LHCN-M2 (cell line): ENCODE measurements around the gene DDX3X. TPM values are rescaled to one million over a fixed set of nuclear protein-coding genes. Genes with fewer than 3 reads are reported as not detected.
A peak's percentile ranks its signal among the peaks of the same experiment; 100 is the strongest.

Experiments
- DNase-seq: peaks from one replicate; pipeline ENCODE4 v3.0.0-alpha.2; 2012; ENCODE audit warnings: low read depth
- total RNA-seq: library from RNA; depleted of rRNA; stranded (reverse); fragments of >200 nt; gene quantifications from 2 replicates; pipeline ENCODE4 v1.2.3, GENCODE V29; 2014

The DDX3X gene
- total RNA-seq, 1 experiment from 2014 or later: 190 TPM

DNA sequence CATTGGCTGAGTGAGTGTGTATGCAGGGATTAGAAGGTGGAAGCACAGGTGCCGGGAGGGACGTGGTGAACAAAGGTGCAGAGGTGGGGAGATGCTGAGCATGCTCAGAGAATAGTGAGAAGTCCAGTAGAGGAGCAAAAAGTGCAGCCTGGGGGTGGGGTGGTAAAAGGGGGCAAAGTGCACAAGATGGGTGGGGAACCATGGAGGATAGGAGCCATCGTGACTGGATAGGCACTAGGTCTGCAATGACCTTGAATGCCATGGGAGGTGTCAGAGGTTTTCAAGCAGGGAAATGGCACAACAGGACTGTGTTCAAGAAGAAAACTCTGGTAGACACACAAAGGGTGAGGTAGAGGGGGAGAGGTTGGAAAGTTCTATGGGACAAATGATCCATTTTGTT is 6.6 kb upstream of the DDX3X start:
- DNase-seq: no peak

DNA sequence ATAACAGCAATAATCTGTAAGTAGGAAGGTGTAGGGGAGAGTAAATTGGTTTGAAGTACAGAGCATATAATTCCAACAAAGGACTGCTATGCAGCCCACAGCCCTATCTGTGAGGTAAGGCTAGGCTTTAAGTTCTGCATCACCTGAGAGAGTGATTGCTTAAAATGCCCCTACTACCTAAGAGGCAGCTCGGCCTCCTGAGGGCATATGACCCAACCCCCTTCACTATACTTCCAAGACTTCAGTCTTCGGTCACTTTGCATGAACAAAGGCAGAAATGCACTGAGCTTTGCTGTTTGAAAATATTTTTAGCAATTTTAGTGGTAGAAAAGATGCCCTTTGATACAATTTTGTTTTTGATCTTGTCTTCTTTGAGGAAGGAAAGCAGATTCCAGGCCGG is 4.9 kb upstream of the DDX3X start:
- DNase-seq: no peak

DNA sequence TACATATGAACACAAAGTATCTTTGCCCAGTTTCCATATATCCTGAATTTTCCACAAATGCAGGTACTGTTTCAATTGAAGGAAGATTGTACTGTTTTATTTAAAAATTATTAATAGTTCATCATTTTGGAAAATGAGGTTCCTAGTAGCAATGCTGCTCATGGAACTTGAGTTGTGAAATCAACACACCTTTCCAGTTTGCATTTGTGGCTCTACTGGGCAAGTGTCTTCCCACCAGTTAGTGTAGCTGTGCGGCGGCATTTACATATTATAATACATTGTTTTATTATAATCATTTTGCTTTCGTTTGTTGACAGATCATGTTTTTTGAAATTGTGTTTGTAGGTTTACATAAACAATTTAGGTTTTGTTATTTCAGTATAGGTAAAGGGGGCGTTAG is 2.0 kb upstream of the DDX3X start:
- DNase-seq: no peak

DNA sequence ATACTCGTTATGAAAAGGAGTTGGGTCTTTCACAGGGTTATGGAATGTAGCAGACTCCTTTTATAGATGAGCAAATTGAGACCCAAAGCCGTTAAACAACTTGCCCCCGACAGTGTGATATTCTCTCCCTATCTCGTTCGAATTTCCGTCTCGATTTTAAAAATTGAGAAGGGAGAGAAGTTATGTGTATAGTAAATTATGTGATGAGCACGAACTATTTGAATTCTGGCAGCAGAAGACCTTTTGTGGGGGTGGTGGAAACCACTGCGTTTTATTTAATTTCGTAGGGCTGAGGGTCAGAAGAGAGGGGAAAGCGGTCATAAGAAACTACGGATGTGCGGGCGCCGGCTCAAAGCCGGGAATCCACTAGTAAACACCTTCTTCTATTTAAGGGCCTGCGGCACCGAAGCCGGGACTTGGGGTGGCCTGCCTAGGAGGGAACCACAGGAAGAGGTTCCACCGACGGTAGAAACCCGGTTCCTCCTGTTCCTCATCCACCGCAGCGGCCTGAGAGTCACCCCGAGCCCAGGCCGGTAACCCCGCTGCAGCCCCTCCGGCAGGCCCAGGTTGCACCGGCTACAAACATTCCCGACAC is 1.5 kb upstream of the DDX3X start:
- DNase-seq: no peak

DNA sequence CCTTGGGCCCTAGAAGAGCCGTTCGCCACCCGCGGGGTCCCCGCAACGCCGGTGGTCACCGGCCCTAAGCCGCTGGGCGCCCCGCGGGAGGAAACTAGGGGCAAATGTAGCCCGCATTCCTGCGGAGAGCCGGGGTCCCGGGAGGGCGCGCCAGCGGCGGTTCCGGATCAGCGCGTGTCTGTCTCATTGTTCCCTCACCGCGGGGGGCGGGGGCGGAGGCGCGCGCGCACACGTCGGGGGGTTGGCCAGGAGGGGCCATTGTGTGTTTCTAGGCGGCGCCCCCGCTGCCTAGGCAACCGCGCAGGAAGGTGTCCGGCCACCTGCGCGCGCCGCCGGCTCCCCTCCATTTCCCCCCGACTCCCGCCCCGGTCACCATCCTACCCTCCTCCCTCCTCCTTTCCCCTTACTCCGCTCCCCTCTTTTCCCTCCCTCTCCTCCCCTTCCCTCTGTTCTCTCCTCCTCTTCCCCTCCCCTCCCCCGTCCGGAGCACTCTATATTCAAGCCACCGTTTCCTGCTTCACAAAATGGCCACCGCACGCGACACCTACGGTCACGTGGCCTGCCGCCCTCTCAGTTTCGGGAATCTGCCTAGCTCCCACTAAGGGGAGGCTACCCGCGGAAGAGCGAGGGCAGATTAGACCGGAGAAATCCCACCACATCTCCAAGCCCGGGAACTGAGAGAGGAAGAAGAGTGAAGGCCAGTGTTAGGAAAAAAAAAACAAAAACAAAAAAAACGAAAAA is 789 bp upstream of the DDX3X start:
- peak; percentile 86 for DNase-seq

DNA sequence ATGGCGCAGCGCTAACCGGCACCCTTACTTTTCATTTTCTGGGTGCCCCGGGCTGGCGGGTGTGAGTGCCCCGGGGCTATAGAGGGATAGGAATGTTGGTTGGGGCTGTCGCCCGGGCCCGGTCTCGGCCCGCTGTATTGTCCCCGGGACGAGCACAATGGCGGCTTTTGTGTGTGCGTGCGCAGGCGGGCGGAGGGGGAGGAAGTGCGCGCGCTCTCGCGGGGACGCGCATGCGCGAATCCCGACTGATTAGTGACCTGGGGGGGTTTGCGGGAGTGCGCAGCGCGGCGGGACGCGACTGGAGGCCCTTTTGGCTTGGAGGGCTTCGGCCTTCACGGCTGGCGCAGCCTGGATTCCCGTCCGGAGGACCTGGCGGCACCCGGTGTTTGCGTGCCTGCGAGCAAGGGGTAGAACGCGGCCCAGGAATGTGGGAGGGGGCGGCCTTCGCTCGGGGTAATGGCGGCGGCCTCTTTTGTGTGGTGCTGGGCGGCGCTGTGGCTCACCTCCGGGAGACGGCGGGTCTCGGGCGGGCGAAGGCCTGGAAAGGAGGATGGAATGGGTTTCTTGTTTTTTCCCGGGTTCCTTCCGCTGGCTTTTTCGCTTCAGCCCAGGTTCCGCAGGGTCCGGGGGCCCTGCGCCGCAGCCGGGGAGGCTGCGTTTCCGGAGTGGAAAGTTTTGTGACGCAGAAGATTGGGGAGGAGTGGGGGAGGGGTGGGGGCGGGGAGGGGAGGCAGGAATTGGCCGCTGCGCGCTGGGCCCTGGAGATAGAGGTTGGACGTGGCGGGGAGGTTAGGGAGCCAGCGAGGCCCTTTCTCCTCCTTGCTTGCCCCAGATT is 618 bp downstream of the DDX3X start:
- DNase-seq: peak; percentile 58

DNA sequence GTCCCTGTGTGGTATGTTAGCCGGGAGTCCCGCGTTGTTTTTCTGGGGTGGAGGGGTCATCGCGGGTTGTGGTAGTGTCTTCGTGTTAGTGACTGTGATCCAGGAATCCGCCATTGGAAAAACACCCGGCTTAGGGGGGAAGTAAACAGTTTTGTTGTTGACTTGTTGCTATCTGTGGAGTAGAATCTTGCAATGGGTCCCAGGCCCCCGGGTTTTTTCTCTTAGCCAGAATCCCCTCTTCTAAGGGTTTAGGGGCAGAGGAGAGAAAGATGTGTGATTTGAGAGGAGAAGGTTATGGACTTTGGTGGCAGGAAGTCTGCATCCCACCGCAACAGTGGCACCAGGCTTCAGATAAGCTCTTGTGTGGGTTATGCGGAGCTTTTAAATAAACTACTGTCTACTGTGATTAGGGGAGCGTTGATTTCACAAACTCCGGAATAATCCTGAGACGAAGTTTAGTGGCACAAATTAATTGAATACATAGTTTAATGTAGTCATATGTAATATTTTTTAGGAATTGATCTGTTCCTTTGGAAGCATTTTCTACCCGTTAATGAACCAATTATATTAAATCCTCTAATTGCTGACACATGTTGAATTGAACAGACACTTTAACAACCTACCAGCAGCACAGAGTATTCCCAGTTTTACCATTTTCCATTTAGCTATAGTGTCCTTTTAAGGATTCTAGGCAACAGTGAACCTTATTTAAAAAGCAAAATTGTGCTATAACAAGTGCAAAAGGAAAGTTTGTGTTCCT is 1.4 kb downstream of the DDX3X start:
- DNase-seq: no peak

DNA sequence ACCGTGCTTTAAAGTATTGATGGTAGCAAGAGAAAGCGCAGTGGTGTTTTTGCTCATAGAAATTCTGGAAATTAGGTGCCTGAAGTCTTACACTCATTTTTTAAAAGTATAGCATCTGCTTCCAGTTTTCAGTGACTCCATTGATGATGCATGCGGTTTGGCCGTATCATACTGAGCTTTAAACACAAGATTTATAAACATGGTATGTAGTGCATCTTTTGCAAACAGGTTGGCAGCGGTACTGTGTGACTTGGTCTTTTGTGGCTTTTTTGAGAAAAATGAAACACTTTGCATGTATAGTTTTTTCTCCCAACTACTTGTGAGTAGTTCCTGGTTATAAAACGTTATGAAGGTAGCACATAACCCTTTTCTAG is 2.0 kb downstream of the DDX3X start:
- peak; percentile 40 for DNase-seq

DNA sequence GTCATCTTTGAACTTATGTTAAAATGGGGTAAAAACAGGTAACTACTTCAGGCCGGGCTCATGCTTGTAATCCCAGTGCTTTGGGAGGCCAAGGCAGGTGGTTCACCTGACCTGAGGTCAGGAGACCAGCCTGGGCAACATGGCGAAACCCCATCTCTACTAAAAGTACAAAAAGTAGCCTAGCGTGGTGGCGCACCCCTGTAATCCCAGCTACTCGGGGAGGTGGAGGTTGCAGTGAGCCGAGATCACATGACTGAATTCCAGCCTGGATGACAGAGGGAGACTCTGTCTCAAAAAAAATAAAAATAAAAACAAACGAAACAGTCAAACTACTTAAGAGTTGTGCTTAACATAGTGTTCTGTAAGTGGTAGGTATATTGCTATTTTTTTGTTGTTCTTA is 2.5 kb downstream of the DDX3X start:
- DNase-seq: no peak

DNA sequence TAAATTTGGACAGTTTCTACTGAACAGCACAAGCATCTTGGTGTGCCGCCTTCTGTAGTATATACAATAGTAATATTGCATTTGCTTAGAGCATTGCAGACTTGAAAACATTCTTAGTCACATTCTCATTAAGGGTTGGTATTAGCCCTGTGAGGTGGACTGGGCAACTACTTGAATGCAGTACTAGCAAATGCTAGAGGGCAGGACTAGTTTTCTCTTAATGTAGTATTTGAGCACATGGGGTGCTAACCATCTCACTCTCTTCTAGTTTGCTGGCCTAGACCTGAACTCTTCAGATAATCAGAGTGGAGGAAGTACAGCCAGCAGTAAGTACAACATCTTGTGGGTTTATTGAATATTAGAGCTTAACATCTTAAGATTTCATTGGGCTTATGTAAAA is 3.2 kb downstream of the DDX3X start:
- DNase-seq: no peak

DNA sequence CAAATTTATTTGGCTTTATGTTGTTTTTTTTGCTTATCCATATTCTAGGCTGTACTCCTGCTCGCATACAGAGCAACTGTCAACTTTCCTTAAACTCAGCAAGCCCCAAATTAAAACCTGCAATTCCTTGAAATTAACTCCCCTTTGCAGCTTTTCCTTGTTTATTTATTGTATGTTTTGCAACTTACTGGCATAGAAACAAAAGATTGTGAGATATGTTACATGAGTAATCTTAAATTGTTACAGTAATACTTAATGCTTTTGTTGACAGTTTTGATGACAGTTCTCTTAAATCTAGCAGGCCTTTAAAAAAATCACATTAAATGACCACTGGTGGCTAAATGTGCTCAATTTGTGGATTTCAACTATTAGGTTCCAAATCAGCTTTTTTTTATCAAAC is 4.5 kb downstream of the DDX3X start:
- no peak for DNase-seq

DNA sequence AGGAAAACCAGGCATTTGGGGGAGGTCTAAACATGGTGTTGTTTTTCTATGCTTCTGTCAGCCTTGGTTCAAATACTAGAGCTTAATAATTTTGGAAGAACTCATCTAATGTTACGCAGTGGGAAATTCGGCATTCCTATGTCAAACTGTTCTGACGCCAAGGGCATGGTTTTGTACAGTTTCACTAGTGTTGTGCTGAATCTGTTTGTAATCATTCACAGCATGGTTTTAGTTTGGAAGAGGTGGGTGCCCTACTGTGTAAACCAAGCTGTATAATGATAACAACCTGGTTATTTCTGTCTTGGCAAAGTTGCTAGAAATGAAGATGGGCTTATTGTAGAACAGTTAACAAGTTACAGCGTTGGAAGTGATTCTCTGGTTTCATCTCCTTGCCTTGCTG is 5.2 kb downstream of the DDX3X start:
- DNase-seq: no peak

DNA sequence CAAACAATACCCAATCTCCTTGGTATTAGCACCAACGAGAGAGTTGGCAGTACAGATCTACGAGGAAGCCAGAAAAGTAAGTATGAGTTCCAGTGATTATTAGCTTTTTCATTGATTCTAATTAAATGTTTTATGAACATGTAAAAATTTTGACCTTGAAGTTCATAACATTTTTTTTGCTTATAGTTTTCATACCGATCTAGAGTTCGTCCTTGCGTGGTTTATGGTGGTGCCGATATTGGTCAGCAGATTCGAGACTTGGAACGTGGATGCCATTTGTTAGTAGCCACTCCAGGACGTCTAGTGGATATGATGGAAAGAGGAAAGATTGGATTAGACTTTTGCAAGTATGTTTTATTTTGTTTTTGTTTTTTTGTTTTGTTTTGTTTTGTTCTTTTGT is 10.1 kb downstream of the DDX3X start:
- DNase-seq: no peak

DNA sequence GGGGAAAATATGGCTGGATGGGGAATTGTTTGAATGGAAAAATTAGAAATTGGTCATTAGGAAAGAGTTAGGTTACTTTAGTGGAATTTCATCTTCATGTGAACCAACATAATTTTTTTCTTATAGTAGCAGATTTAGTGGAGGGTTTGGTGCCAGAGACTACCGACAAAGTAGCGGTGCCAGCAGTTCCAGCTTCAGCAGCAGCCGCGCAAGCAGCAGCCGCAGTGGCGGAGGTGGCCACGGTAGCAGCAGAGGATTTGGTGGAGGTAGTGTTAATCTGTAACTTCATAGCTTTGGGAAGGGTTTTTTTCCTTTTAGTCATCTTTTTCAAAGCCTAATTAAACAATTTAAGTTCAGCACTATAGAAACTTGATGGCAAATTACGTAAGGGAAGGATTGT is 13.2 kb downstream of the DDX3X start:
- DNase-seq: no peak

DNA sequence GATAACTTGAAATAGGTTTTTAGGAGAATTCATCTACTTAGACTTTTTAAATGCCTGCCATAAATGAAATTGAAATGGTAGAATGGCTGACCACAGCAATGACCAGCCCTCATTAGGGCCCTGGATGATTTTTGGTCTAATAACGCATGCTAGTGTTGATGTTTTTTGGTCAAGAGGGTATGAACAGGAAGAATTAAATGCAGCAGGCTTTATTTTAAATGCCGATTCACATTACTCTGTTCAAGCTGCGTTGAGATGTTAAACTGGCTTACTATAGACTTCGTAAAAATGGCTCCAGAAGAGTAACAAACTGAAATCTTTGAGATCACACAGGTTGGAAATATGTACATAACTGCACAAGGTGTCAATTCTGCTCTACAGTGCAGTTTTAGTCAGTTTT is 14.6 kb downstream of the DDX3X start:
- no peak for DNase-seq

DNA sequence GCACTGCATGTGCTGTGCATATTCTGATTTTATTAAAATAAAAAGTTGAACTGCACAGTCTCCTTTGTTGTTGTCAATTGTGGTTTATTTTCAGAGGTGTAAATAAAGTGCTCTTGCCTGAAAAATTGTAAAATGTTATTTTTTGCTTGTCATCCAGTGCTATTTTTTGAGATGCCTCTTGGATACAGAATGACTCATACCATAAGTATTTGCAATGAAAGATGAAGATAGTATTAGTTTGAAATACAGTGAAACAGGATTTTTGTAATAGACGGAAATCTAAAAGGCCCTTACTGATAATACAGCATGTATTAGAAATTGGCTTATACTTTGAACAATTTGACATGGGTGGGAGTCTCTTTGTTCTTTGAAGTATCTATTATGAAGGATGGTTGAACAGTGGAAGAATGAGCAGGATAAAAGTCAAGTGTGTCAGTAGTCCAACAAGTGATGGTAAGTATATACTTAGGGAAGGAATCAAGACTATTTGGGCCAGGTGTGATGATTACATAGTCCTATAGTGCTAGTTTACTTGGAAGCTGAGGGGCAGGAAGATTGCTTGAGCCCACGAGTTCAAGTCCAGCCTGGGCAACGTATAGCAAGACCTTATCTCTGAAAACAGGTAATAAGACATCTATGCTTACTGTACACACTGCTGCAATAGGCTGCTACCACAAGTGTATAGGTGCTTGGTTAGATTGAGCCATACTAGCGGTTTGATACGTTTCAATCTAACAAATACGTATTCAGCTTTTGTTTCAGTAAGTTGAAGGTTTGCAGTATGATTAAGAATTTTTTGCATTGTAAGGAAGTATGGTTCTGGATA is 16.4 kb downstream of the DDX3X start:
- DNase-seq: peak; percentile 42

DNA sequence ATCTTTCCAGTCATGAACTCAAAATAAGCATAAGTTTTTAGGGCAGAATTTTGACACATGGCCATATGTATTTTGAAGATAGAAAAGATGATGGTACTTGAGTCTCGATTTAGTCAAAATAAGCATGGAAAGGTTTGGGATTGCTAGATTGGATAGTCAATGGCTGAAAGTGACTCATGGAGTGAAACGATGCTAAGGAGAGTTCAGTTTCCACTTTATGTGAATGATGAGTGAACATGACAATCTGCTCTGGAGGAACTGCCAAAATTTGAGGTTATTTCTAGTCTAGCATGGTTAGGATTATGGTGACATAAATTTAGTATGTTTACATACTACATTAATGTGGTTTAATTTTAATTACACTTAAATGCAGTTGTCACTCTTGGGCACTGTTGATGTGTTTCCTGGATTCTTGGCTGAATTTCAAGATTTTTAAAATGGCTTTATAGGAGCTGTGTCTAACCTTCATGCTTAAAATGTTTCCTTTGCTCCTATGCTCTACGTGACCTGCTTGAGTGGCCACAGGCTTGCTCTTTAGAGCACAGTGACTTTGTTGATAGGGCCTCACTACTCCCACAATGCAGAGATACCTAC is 17.1 kb downstream of the DDX3X start:
- no peak for DNase-seq

DNA sequence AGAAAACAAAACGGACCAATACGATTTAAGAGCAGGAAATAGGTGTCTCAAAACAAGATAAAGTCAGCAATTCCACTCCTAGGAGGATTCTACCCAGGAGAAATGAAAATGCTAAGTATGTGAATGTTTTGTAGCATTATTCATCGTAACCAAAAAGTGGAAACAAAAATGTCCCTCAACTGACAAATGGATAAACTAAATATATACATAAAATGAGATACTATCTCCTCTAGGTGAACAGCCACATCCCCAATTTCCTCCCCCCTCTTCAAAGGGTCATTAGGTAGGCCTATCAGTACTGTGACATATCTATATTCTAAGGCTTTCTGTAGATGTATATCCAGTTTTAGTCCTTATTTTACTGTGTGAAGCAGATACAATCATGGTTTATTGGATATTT is 18.0 kb downstream of the DDX3X start:
- DNase-seq: no peak

DNA sequence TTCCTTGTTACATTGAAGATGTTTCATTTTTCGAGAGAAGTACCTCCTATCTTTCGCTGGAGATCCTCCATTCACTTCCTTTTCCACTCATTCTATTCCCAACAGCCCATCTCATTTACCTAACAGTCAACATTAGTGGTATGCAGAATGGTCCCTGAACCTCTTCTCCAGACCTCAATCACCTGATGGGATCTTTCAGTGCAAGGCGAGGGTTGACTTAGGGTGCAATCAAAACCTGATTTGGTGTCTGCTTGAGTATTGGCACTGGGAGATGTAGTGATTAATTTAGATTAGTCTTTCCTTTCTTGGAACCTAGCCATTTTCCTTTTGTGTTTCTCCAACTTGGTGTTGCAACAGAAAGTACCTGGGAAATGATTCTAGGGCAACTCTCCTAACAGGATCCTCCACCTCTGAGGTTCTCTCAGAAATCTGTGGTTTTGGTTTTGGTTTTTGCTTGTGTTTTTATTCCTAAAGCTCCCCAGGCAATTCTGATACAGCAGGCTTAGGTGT is 18.4 kb downstream of the DDX3X start:
- no peak for DNase-seq

DNA sequence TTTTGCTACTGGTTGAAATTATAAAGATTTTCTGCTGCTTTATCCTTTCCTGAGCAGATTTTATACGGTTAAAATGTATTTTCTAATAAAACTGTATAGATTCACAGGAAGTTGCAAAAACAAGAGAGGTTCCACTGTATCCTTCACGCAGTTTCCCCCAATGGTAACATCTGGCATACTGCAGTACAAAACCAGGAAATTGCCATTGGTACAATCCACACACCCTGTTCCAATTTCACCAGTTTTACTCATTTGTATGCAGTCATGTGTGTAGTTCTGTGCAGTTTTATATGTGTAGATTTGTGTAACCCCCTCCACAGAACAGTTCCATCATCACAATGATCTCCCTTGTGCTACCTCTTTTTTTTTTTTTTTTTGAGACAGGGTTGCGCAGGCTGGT is 20.0 kb downstream of the DDX3X start:
- DNase-seq: no peak

DNA sequence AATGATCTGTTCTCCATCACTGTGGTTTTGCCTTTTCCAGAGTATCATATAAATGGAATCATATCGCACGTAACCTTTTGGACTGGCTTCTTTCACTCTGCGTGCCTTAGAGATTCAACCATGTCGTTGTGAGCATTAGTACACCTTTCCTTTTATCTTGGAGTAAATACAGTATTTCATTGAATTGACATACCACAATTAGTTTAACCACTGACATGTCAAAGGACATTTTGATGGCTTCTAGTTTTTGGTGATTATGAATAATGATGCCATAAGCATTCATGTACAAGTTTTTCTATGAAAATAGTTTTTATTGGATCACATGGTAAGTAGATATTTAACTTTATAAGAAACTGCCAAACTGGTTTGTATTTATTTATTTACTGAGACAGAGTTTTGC is 35.2 kb downstream of the DDX3X start:
- DNase-seq: no peak
